SK-N-SH treated with all-trans-retinoic acid at 6 μM for 48 hours (cell line): ENCODE results near the gene RBM19.

ENCODE experiments used
- ATAC-seq: fragments of 200-7000 bp; cut with Tn5 transposase; 3 replicates; pipeline ENCODE4 v1.9.1; 2020; ENCODE audit warnings: mild to moderate bottlenecking, moderate library complexity
- ARNTL ChIP-seq: fragments of 450-650 bp; formaldehyde crosslinking; IDR thresholded peaks from 2 replicates; pipeline ENCODE4 v1.5.0; 2020; ENCODE audit warnings: low read depth, mild to moderate bottlenecking, moderate library complexity, borderline replicate concordance
- BACH2 ChIP-seq: fragments of 250-450 bp; sonication (Bioruptor Pico); IDR thresholded peaks from 2 replicates; pipeline ENCODE4 v1.9.0; 2021; ENCODE audit warnings: mild to moderate bottlenecking, borderline replicate concordance
- CREB5 ChIP-seq: fragments of 250-450 bp; sonication (Bioruptor Pico); IDR thresholded peaks from 2 replicates; pipeline ENCODE4 v1.5.1; 2020; ENCODE audit warnings: low read depth, mild to moderate bottlenecking, moderate library complexity
- CSDC2 ChIP-seq: fragments of 250-450 bp; sonication (Bioruptor Pico); IDR thresholded peaks from 2 replicates; pipeline ENCODE4 v1.5.0; 2020; ENCODE audit warnings: mild to moderate bottlenecking, moderate library complexity
- CSRNP3 ChIP-seq: fragments of 250-450 bp; sonication (Bioruptor Pico); IDR thresholded peaks from 2 replicates; pipeline ENCODE4 v1.5.1; 2021; ENCODE audit warnings: mild to moderate bottlenecking, moderate library complexity
- GLIS3 ChIP-seq: fragments of 250-450 bp; sonication (Bioruptor Pico); IDR thresholded peaks from 2 replicates; pipeline ENCODE4 v1.5.0; 2020; ENCODE audit warnings: mild to moderate bottlenecking, moderate library complexity
- ISL1 ChIP-seq: fragments of 250-450 bp; sonication (Bioruptor Pico); IDR thresholded peaks from 2 replicates; pipeline ENCODE4 v2.1.2; 2022; ENCODE audit warnings: mild to moderate bottlenecking, moderate library complexity
- OSR1 ChIP-seq: fragments of 250-450 bp; sonication (Bioruptor Pico); IDR thresholded peaks from 2 replicates; pipeline ENCODE4 v1.8.0; 2022; ENCODE audit warnings: moderate library complexity, mild to moderate bottlenecking, inconsistent platforms
- PATZ1 ChIP-seq: fragments of 250-450 bp; sonication (Bioruptor Pico); IDR thresholded peaks from 2 replicates; pipeline ENCODE4 v1.8.0; 2020; ENCODE audit warnings: mild to moderate bottlenecking, moderate library complexity, borderline replicate concordance
- POU6F1 ChIP-seq: fragments of 250-450 bp; sonication (Bioruptor Pico); IDR thresholded peaks from 2 replicates; pipeline ENCODE4 v1.8.0; 2021; ENCODE audit warnings: low read depth, mild to moderate bottlenecking, moderate library complexity, borderline replicate concordance
- RARB ChIP-seq: fragments of 250-450 bp; sonication (Bioruptor Pico); IDR thresholded peaks from 2 replicates; pipeline ENCODE4 v1.8.0; 2021; ENCODE audit warnings: mild to moderate bottlenecking, moderate library complexity
- SNAI2 ChIP-seq: fragments of 250-450 bp; sonication (Bioruptor Pico); IDR thresholded peaks from 2 replicates; pipeline ENCODE4 v1.5.0; 2020; ENCODE audit warnings: mild to moderate bottlenecking, moderate library complexity
- TCF4 ChIP-seq: fragments of 250-450 bp; sonication (Bioruptor Pico); IDR thresholded peaks from 2 replicates; pipeline ENCODE4 v1.8.0; 2021; ENCODE audit warnings: mild to moderate bottlenecking, moderate library complexity, borderline replicate concordance
- TSHZ2 ChIP-seq: fragments of 250-450 bp; sonication (Bioruptor Pico); IDR thresholded peaks from 2 replicates; pipeline ENCODE4 v1.5.0; 2020; ENCODE audit warnings: mild to moderate bottlenecking, moderate library complexity
- ZC3H10 ChIP-seq: fragments of 250-450 bp; sonication (Bioruptor Pico); IDR thresholded peaks from 2 replicates; pipeline ENCODE4 v1.5.1; 2021; ENCODE audit warnings: mild to moderate bottlenecking, moderate library complexity
- ZFP3 ChIP-seq: fragments of 250-450 bp; sonication (Bioruptor Pico); IDR thresholded peaks from 2 replicates; pipeline ENCODE4 v1.5.0; 2020; ENCODE audit warnings: mild to moderate bottlenecking, moderate library complexity
- ZFP30 ChIP-seq: fragments of 450-650 bp; formaldehyde crosslinking; IDR thresholded peaks from 2 replicates; pipeline ENCODE4 v1.5.0; 2022; ENCODE audit warnings: mild to moderate bottlenecking, moderate library complexity
- ZNF565 ChIP-seq: fragments of 450-650 bp; formaldehyde crosslinking; conservative IDR thresholded peaks from 2 replicates; pipeline ENCODE4 v1.5.0; 2020; ENCODE audit warnings: low read depth, mild to moderate bottlenecking, moderate library complexity
- ZNF70 ChIP-seq: fragments of 450-650 bp; formaldehyde crosslinking; IDR thresholded peaks from 2 replicates; pipeline ENCODE4 v1.5.0; 2020; ENCODE audit warnings: mild to moderate bottlenecking, moderate library complexity
- ZNF8 ChIP-seq: fragments of 450-650 bp; formaldehyde crosslinking; IDR thresholded peaks from 2 replicates; pipeline ENCODE4 v1.5.0; 2020; ENCODE audit warnings: mild to moderate bottlenecking, moderate library complexity

The RBM19 gene

GRCh38 chr12:113827539-113828114 is 138.5 kb downstream of the RBM19 start:
- ATAC-seq, result no peak
- TF ChIP-seq POU6F1 (CRISPR knock-in tag) (no peak), ZC3H10 (CRISPR knock-in tag) (no peak), ZFP3 (CRISPR knock-in tag) (no peak), TSHZ2 (CRISPR knock-in tag) (no peak), PATZ1 (CRISPR knock-in tag) (no peak), ZNF565 (CRISPR knock-in tag) (no peak), ZNF70 (CRISPR knock-in tag) (no peak), CREB5 (CRISPR knock-in tag) (no peak), BACH2 (CRISPR knock-in tag) (no peak), ISL1 (CRISPR knock-in tag) (no peak), CSRNP3 (no peak), TCF4 (no peak), ZNF8 (CRISPR knock-in tag) (no peak)
- TF ChIP-seq, all 23 proteins: peak for 0

GRCh38 chr12:113826805-113827538 is 139.2 kb downstream of the RBM19 start:
- TF ChIP-seq ZNF70 (CRISPR knock-in tag) (no peak), ARNTL (CRISPR knock-in tag) (no peak), ZNF8 (CRISPR knock-in tag) (no peak), GLIS3 (CRISPR knock-in tag) (no peak), CREB5 (CRISPR knock-in tag) (no peak), ZNF565 (CRISPR knock-in tag) (no peak), ZFP30 (CRISPR knock-in tag) (no peak), RARB (CRISPR knock-in tag) (no peak), OSR1 (CRISPR knock-in tag) (no peak), ISL1 (CRISPR knock-in tag) (no peak), POU6F1 (CRISPR knock-in tag) (no peak), TCF4 (no peak), SNAI2 (CRISPR knock-in tag) (no peak), CSDC2 (CRISPR knock-in tag) (no peak)
- TF ChIP-seq, all 23 proteins: peak for 0
- no peak for ATAC-seq
